ENCODE data around the gene ACTR1B. TPM values are rescaled to one million over a fixed set of nuclear protein-coding genes. Genes with fewer than 3 reads are reported as not detected.
"Not testable (repeated sequence)": the region's sequence is repeated elsewhere in the genome, so short reads cannot be mapped to it uniquely, and the experiment has no call there.

The ACTR1B gene
- total RNA-seq, 6 experiments from 2014 or later: 32.3 to 44.4 (median 35.1) TPM

GRCh38 chr2:97673182-97673914, 9.5 kb upstream of the ACTR1B start:
- no peaks in the 10 kb centered on the region for H3K9me3 ChIP-seq

DNA sequence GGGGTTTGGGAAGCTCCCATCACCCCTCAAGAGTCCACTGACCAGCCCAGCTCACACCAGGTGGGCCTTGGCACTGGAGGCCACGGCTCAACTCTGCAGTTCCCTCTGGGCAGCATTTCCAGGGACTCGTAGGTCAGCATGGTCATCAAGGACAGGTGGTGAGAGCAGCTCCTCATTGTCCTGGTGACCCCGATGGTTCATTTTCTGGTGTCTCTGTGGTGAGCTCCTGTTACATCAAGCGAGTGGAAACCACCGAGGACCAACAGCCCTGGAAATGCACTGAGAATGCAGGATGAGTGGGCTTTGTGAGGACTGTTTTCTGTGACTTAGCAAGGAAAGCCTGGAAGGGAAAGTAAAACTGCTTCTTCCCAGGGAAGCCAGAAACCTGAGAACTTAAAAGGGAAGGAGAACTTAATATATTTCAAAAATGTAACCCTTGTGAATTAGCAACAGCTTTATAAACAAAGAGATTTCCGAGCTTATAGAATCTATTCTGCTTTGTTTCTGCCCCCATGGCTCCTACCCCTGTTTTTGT, 8.8 kb upstream of the ACTR1B start:
- H3K9me3 ChIP-seq; H3K27me3 ChIP-seq; ATAC-seq; intact Hi-C loops (cut with DNase I); H3K4me1 ChIP-seq; DNase-seq; H3K36me3 ChIP-seq; H3K4me3 ChIP-seq; H3K27ac ChIP-seq: not testable (repeated sequence)
- 89% methylated on average over 3 of the region's 6 CpGs for WGBS (ENCODE audit: insufficient coverage, low coverage, low lambda C conversion rate, missing lambda C conversion rate)

More at GRCh38 chr2:97673182-97673914, 9.5 kb upstream of the ACTR1B start:
- TF ChIP-seq, protein P1, sequence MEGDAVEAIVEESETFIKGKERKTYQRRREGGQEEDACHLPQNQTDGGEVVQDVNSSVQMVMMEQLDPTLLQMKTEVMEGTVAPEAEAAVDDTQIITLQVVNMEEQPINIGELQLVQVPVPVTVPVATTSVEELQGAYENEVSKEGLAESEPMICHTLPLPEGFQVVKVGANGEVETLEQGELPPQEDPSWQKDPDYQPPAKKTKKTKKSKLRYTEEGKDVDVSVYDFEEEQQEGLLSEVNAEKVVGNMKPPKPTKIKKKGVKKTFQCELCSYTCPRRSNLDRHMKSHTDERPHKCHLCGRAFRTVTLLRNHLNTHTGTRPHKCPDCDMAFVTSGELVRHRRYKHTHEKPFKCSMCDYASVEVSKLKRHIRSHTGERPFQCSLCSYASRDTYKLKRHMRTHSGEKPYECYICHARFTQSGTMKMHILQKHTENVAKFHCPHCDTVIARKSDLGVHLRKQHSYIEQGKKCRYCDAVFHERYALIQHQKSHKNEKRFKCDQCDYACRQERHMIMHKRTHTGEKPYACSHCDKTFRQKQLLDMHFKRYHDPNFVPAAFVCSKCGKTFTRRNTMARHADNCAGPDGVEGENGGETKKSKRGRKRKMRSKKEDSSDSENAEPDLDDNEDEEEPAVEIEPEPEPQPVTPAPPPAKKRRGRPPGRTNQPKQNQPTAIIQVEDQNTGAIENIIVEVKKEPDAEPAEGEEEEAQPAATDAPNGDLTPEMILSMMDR (IDR thresholded peaks at IDR 0.05): no peak
- TF ChIP-seq POLR2A (IDR thresholded peaks at IDR 0.05): no peak
- Histone ChIP-seq H3K4me3 (no peak overlapping the region), H3K36me3 (no peaks in the 10 kb centered on the region), H3K27ac (no peak overlapping the region), H3K27me3 (no peaks in the 10 kb centered on the region), H3K4me1 (no peaks in the 10 kb centered on the region)
- no peak for ATAC-seq
- DNase-seq: no peak
- 84% methylated on average over 9 of the region's 9 CpGs for WGBS (ENCODE audit: insufficient coverage, low coverage, low lambda C conversion rate, missing lambda C conversion rate)
- intact Hi-C loops (cut with DNase I): no loop called here

DNA sequence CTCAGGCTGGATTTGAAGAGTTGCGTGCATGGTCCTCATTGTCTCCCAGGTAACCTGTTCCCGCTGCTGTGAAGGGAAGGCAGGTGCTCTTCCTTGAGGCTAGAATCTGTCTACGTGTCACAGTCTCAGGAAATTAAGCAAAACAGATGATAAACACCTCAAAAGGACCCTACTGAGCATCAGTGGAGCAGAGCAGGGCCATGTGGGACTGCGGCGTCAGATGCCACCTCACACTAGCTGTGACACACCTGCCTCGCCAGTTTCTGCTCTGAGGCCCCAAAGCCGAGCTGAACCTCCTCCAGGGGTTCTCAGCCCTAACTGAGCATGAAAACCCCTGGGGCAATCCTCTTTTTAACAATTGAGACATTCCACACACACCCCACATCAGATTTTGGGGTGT, 7.7 kb upstream of the ACTR1B start:
- H3K36me3 ChIP-seq: no peaks in the 10 kb centered on the region
- no peak overlapping the region for H3K27ac ChIP-seq
- H3K4me1 ChIP-seq: no peaks in the 10 kb centered on the region
- no peaks in the 10 kb centered on the region for H3K9me3 ChIP-seq
- H3K27me3 ChIP-seq: no peaks in the 10 kb centered on the region
- intact Hi-C loops (cut with DNase I): no loop called here
- WGBS (ENCODE audit: insufficient coverage, low coverage, low lambda C conversion rate, missing lambda C conversion rate): 89% methylated on average over 3 of the region's 7 CpGs
- H3K4me3 ChIP-seq: no peak overlapping the region
- TF ChIP-seq, protein P1 (IDR thresholded peaks at IDR 0.05): no peak
- TF ChIP-seq POLR2A (IDR thresholded peaks at IDR 0.05): no peak
- DNase-seq: no peak
- ATAC-seq: no peak

DNA sequence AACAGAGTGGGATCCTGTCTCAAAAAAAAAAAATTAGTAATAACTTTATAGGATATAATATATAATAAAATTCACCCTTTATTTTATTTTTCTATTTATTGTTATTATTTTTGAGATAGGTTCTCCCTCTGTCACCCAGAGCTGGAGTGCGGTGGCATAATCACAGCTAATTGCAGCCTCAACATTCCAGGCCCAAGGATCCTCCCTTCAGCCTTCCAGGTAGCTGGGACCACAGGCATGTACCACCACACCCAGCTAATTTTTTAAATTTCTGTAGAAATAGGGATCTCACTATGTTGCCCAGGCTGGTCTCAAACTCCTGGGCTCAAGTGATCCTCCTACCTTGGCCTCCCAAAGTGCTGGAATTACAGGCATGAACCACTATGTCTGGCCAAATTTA, 6.6 kb upstream of the ACTR1B start:
- Histone ChIP-seq H3K9me3 (no peaks in the 10 kb centered on the region), H3K27ac (no peak overlapping the region), H3K4me3 (no peak overlapping the region), H3K36me3 (no peaks in the 10 kb centered on the region), H3K4me1 (no peaks in the 10 kb centered on the region), H3K27me3 (no peaks in the 10 kb centered on the region)
- intact Hi-C loops (cut with DNase I): no loop called here
- ATAC-seq: no peak
- TF ChIP-seq, protein P1 (IDR thresholded peaks at IDR 0.05): no peak
- TF ChIP-seq POLR2A (IDR thresholded peaks at IDR 0.05): no peak
- no peak for DNase-seq
- WGBS (ENCODE audit: insufficient coverage, low coverage, low lambda C conversion rate, missing lambda C conversion rate): 100% methylated on average over 1 of the region's 1 CpG

GRCh38 chr2:97669448-97669847, 5.6 kb upstream of the ACTR1B start, which contains the start of gene C2orf92:
TSS of gene C2orf92 (plus strand) at chr2:97669713. CDS start at chr2:97669789, 76 bp downstream.
- no peak within 1 kb of the TSS for H3K4me3 ChIP-seq
- no peak for TF ChIP-seq POLR2A (IDR thresholded peaks at IDR 0.05)
- TF ChIP-seq, protein P1 (IDR thresholded peaks at IDR 0.05): no peak
- DNase-seq (no peak), ATAC-seq (no peak)
- no peaks in the 10 kb centered on the region for H3K9me3 ChIP-seq
- H3K4me1 ChIP-seq: no peaks in the 10 kb centered on the region
- H3K36me3 ChIP-seq: no peaks in the 10 kb centered on the region
- H3K27ac ChIP-seq: no peak within 1 kb of the TSS
- 81% methylated on average over 2 of the region's 6 CpGs for WGBS (ENCODE audit: insufficient coverage, low coverage, low lambda C conversion rate, missing lambda C conversion rate)
- intact Hi-C loops (cut with DNase I): no loop called here
- no peaks in the 10 kb centered on the region for H3K27me3 ChIP-seq

Measured in right lobe of liver (tissue), 6 donors.